Measurements from ENCODE around the gene MMS19.
A peak's percentile ranks its signal among the peaks of the same experiment; 100 is the strongest.
"Not testable (repeated sequence)": the region's sequence is repeated elsewhere in the genome, so short reads cannot be mapped to it uniquely, and the experiment has no call there.

MMS19 gene

GRCh38 chr10:97498076-97498840, at the start of gene MMS19:
Gene MMS19, minus strand, starts transcription at chr10:97498422. Its CDS starts 38 bp downstream, at chr10:97498384.
- peak; percentile 99 to 100 (median 100) for DNase-seq

DNA sequence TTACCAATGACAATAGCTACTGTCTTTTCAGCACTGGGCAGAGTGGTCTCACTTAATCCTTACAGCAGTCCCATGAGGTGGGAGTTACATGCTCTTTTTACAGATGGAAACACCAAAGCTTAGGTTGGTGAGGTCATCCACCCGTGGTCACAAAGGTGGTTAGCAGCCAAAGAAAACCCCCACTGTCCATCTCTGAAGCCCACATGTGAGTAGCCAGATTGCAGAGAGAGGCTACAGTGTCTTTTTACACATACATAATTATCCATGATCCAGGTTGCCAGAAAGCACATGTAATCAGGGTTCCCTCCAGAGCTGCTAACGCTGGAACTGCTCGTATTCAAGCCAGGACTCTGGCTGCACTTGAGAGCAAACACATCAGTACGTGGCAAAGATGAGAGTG, 49.7 kb upstream of the MMS19 start:
- peak in 1 of 3 donors; percentile 13 for DNase-seq

DNA sequence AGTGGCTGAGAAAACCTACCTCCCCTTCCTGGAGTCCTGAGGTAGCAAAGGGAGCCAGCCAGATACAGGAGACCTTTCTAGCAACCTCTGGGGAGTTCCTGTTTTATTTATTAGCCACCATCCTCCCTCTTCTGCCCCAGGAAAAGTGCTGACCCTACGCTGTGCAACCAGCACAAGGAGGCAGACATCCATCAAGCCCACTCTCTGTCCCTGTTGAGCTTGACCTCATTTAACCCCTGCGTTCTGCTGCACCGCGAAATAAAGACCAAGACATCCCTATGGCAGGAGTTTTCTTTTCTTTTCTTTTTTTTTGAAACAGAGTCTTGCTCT, 49.0 kb upstream of the MMS19 start:
- DNase-seq, result peak; percentile 22 to 37 (median 32)

DNA sequence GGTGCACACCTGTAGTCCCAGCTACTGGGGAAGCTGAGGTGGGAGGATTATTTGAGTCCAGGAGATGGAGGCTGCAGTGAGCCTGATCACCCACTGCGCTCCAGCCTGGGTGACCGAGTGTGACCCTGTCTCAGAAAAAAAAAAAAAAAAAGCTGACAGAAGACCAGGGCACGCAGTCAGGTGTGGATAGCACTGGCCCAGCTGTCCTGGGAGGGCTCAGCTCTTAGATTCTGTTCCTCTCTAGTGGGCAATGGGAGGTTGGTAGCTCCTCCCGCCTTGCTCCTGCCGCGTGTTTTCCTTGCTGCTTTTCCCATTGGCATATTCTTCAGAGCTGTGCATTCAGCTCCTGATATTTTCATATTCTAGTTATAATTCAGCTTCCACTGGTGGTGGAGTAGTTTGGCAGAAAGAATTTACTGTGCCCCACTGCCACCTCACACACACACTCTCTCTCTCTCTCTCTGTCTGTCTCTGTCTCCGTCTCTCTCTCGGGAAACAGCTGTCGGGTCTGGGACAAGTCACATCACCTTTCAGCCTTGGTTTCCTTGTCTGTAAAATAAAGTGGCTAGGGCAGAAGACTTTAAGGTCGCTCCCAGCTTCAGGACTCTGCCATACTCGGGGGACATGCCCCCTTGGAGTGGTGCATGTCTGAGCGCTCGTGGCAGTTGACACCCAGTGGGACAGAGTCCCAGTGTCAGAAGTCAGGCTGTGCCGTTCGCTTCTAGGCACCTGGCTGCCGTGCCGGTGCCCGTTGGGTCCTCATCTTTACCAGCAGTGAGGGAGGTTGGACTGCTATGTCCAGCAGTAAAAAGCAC, 48.4 kb upstream of the MMS19 start:
- DNase-seq, result no peak

DNA sequence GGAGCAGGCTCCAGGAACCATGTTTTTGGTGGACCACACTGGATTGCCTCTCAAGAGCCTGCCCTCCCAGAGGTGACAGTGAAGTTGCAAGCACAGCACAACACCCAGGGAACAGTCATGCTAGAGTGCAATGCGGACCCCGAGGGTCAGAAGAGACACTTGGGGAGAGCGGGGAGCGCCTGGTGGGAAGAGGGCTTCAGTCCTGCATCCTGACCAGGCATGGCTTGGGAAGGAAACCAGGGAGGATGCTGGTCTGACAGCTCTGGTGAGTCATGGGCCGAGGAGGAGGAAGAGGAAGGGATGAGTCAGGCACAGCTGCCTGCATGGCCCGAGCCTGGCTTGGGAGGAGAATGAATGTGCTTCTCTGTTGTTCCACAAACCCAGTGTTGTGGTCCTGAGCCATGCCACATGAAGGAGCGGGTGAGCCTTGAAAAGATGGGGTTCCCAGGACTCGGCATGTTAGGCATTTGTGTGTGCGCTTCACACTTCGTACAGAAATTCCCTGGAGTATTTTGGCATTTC, 44.9 kb upstream of the MMS19 start:
- peak; percentile 95 to 96 (median 95) for DNase-seq

GRCh38 chr10:97542169-97543024, 44.2 kb upstream of the MMS19 start:
- peak; percentile 92 to 93 (median 93) for DNase-seq

GRCh38 chr10:97540669-97541500, 42.7 kb upstream of the MMS19 start:
- peak in 2 of 3 donors; percentile 31 to 51 for DNase-seq

- no peak for DNase-seq
Observed at GRCh38 chr10:97539523-97540200, 41.4 kb upstream of the MMS19 start.

DNA sequence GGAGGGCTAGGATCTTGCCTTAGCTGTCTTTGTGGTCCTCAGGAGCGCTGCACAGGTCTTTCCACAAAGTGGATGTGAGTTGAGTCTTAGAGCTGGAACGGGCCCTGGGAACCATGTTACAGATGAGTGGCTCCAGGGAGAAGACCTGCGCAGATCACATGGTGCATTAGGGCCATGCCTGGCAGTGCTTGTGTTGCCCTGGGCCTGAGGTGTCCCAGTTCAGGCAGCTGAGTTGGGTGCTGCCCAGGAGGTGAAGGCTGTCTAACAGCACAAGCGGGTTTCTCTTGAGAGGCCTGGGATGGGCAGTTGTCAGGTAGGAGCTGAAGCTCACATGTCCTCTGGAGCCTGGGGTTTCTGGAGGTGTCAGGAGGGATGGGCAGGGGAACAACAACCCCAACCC, 40.6 kb upstream of the MMS19 start:
- DNase-seq, result no peak

DNA sequence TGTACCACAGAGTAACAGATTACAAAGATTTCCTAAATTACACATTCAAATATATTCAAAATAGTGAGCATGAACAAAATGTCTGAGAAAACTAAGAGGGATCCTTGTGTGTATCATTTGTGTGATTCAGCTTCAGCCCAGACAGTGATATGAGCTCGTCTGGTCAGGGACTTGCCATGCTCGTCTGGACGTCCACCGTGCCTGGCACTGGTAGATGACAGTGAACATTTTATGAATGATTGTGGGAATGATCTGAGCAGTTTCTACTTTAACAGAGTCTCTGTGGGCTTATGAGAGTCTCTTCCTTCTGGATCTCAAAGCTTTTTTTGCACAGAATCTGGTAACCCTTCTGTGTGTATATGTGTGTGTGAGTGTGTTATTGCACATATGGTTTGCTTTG, 40.2 kb upstream of the MMS19 start:
- peak; percentile 34 to 42 (median 41) for DNase-seq

- DNase-seq, result no peak
Observed at GRCh38 chr10:97537186-97537869, 39.1 kb upstream of the MMS19 start.

- DNase-seq, result peak; percentile 69 to 85 (median 70)
Observed at GRCh38 chr10:97534746-97535367, 36.6 kb upstream of the MMS19 start.

- DNase-seq, result no peak
Observed at GRCh38 chr10:97533888-97534287, 35.7 kb upstream of the MMS19 start.

DNA sequence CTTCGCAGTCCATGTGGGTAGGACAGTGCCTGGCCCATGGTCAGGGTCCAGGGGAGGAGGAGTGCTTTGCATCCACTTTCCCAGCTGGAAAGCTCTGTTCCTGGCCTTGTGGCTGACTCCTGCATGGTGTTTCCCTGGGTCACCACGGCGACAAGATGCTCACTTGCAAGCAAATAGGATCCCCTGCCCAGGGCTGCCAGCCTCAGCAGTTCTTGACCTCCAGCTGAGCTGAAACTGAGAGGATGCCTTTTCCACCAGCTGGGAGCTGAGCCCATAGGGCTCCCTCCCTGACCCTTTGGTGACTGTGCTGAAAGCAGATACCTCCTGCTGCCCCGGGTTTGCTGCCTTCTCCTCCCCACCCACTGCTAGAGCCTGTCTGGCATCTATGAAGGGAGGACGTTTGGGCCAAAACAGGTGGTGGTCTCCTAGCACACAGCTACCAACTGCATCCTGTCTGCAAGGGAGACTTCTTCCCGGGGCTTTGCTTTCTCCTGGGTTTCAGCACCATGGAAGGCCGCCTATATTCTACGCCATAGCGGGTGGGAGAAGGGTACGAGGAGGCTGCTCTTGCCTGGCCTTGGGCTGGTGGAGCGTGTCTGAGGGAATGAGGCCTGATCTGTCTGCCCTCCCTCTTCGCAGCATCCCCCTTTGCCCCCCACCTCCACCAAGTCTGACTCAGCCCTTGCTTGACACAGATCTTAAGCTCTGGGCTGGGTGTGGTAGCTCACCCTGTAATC, 34.9 kb upstream of the MMS19 start:
- DNase-seq, result no peak

- DNase-seq, result no peak
Observed at GRCh38 chr10:97531401-97531986, 33.3 kb upstream of the MMS19 start.

DNA sequence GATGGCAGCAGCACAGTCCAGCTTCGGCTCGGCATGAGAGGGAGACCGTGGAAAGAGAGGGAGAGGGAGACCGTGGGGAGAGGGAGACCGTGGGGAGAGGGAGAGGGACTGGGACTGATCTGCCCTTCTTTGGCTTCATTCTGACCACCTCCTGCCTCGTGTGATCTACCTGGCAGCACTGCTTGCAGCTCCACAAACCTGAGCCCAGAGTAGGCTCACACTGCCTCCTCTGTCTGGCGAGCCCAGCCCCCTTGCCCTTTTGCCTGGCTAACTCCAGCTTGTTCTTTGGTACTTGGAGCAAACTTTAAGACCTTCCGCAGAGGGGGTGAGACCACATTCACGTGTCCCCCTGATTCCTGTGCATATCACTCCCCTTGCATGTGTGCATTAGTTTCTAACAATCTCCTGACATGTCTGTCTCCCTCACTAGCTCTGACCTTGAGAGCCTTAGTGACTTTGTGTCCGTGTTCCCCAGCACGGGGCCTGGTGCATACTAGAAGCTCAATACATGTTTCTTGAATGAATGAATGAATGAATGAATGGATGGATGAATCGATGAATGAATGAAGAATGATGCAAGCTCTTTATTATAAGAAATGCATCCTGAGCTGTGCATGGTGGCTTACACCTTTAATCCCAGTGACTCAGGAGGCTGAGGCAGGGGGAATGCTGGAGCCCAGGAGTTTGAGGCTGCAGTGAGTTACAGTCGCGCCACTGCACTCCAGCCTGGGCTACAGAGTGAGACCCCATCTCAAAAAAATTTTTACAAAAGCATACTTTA, 31.7 kb upstream of the MMS19 start:
- DNase-seq, result no peak

DNA sequence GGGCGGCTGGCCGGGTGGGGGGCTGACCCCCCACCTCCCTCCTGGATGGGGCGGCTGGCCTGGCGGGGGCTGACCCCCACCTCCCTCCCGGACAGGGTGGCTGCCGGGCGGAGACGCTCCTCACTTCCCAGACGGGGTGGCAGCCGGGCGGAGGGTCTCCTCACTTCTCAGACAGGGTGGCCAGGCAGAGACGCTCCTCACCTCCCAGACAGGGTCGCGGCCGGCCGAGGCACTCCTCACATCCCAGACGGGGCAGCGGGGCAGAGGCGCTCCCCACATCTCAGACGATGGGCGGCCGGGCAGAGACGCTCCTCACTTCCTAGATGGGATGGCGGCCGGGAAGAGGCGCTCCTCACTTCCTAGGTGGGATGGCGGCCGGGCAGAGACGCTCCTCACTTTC, 30.7 kb upstream of the MMS19 start:
- not testable (repeated sequence) for DNase-seq

- DNase-seq, result no peak
Observed at GRCh38 chr10:97525683-97526110, 27.5 kb upstream of the MMS19 start.

All from suppressor macrophage treated with lipopolysaccharide for 1 hour (primary cell).